ENCODE measurements around the gene HS3ST2. TPM values are rescaled to one million over a fixed set of nuclear protein-coding genes. Genes with fewer than 3 reads are reported as not detected.

Gene HS3ST2
- total and polyA plus RNA-seq, 2 of the 8 experiments (the other 6 are each of a cell fraction or from before 2014, with no cell fraction given) = 1.7 to 3.7 TPM

GRCh38 chr16:22901563-22901962 lies 87.6 kb downstream of the HS3ST2 start:
- CTCF ChIA-PET (ENCODE audit: partially characterized antibody) = interaction anchor here (0.5 to 6.8 kb wide), 9 partner anchors 10 to 341 kb away, joined by 3 to 110 read pairs (median 41); no protein-coding TSS in a partner anchor
- DNase-seq (ENCODE audit: low read depth in 1 of 2, low spot score in 2 of 2) (no peak), FAIRE-seq (no peak)
- no peak overlapping the region for H2BK20ac ChIP-seq (ENCODE audit: low read length)
- H3K27me3 ChIP-seq (replicated peaks in 1 of 4; ENCODE audit: control insufficient read depth in 3 of 4, extremely low read depth in 1 of 4, insufficient read depth in 3 of 4, low read length in 3 of 4) = no peaks in the 10 kb centered on the region
- H3K23me2 ChIP-seq (ENCODE audit: low read depth, low read length) = no peaks in the 10 kb centered on the region
- no peak overlapping the region for H3K4me3 ChIP-seq (ENCODE audit: extremely low read depth in 1 of 4, insufficient read depth in 2 of 4, low read depth in 3 of 4, low read length in 4 of 4)
- no peak overlapping the region for H2AK5ac ChIP-seq (ENCODE audit: low read depth, low read length)
- peaks cover 0 to 2% (median under 1%) of the 10 kb centered on the region in 4 experiments; a peak in 5 of 7 replicates for H3K4me1 ChIP-seq (replicated peaks in 1 of 4; ENCODE audit: control insufficient read depth in 3 of 4, insufficient read depth in 4 of 4, low read length in 3 of 4)
- no peak overlapping the region for H3K4me2 ChIP-seq (ENCODE audit: insufficient read depth in 1 of 2, low read depth in 2 of 2, low read length in 2 of 2)
- no peak overlapping the region for H2BK5ac ChIP-seq (ENCODE audit: low read depth, low read length)
- no peak overlapping the region for H4K8ac ChIP-seq (ENCODE audit: extremely low read depth, insufficient read depth, low read length)
- WGBS, 2 experiments (ENCODE audit: extremely low coverage in 1 of 2, insufficient coverage in 1 of 2, insufficient read length in 1 of 2, insufficient replicate concordance in 2 of 2, low coverage in 1 of 2, low lambda C conversion rate in 2 of 2, missing lambda C conversion rate in 1 of 2) = 85% methylated on average over 5 of the region's 5 CpGs; no CpG with 5 or more reads in 1 of the 2 experiments
- no peak for TF ChIP-seq KDM5A (IDR thresholded peaks at IDR 0.05; ENCODE audit: low read length)
- no peak for TF ChIP-seq MAFK (IDR thresholded peaks at IDR 0.05; ENCODE audit: low read depth, low read length)
- no peak for TF ChIP-seq BRCA1 (IDR thresholded peaks at IDR 0.05; ENCODE audit: low read depth, low read length)
- no peak for TF ChIP-seq SIX5 (IDR thresholded peaks at IDR 0.05; ENCODE audit: low read depth, low read length)
- TF ChIP-seq GABPA (IDR thresholded peaks at IDR 0.05; ENCODE audit: borderline replicate concordance, insufficient read depth, low read length) = no peak
- TF ChIP-seq YY1 (IDR thresholded peaks at IDR 0.05; ENCODE audit: low read depth, low read length) = no peak
- TF ChIP-seq JUND (IDR thresholded peaks at IDR 0.05; ENCODE audit: low read length) = no peak
- TF ChIP-seq EZH2 (IDR thresholded peaks at IDR 0.05; ENCODE audit: low read depth, low read length, severe bottlenecking) = no peak
- no peak for TF ChIP-seq BCL11A (IDR thresholded peaks at IDR 0.05; ENCODE audit: low read depth in 2 of 2, low read length in 2 of 2)
- TF ChIP-seq GTF2F1 (IDR thresholded peaks at IDR 0.05; ENCODE audit: borderline replicate concordance, low read depth, low read length) = no peak
- H3K27ac ChIP-seq (ENCODE audit: low read depth, low read length) = no peak overlapping the region
- no peak overlapping the region for H3K56ac ChIP-seq (replicated peaks; ENCODE audit: insufficient read length, low read depth, low read length)
- no peak overlapping the region for H2BK15ac ChIP-seq (ENCODE audit: low read length)
- H3K23ac ChIP-seq (ENCODE audit: insufficient read length) = no peak overlapping the region
- no peak overlapping the region for H2AFZ ChIP-seq (ENCODE audit: low read length)
- H3K4ac ChIP-seq (replicated peaks; ENCODE audit: insufficient read length, low read depth, low read length) = no peak overlapping the region
- no peak overlapping the region for H2BK120ac ChIP-seq (replicated peaks; ENCODE audit: low read depth, low read length)
- H3K9ac ChIP-seq (replicated peaks in 1 of 4; ENCODE audit: extremely low read depth in 1 of 4, low read depth in 3 of 4, low read length in 3 of 4) = no peak overlapping the region
- H3K14ac ChIP-seq (ENCODE audit: insufficient read length) = no peak overlapping the region
- H3K9me3 ChIP-seq (ENCODE audit: insufficient read depth in 2 of 2, low read depth in 1 of 2, low read length in 1 of 2) = no peaks in the 10 kb centered on the region
- H3K79me1 ChIP-seq (ENCODE audit: low read depth, low read length) = no peaks in the 10 kb centered on the region
- no peak overlapping the region for H4K5ac ChIP-seq (ENCODE audit: insufficient read length, low read depth, low read length)
- no peaks in the 10 kb centered on the region for H4K20me1 ChIP-seq (replicated peaks in 1 of 2; ENCODE audit: control insufficient read depth in 1 of 2, insufficient read depth in 2 of 2, low read length in 2 of 2)
- H3K18ac ChIP-seq (ENCODE audit: extremely low read depth, low read length) = no peak overlapping the region
- POLR2A ChIA-PET (ENCODE audit: partially characterized antibody) = interaction anchor here (0.7 to 1.9 kb wide), 2 partner anchors 19 to 159 kb away, joined by 3 to 4 read pairs; no protein-coding TSS in a partner anchor
- no peak overlapping the region for H2BK12ac ChIP-seq (ENCODE audit: low read depth, low read length)
- H3K36me3 ChIP-seq (ENCODE audit: control insufficient read depth in 2 of 4, insufficient read depth in 4 of 4, low read length in 3 of 4) = no peaks in the 10 kb centered on the region
- no peak overlapping the region for H4K91ac ChIP-seq (replicated peaks; ENCODE audit: insufficient read length, low read length)
- no peaks in the 10 kb centered on the region for H3K79me2 ChIP-seq (ENCODE audit: control insufficient read depth in 1 of 2, insufficient read depth in 2 of 2, low read length in 2 of 2)
